DND-41 (cell line): ENCODE measurements around the gene MKRN3.

Source experiments
- CTCF ChIP-seq: IDR thresholded peaks from 2 replicates; pipeline ENCODE4 v1.5.1; 2012; ENCODE audit warnings: borderline replicate concordance, low read length, moderate library complexity, mild to moderate bottlenecking; ENCODE audit not compliant: poor library complexity, severe bottlenecking; ENCODE audit errors: extremely low read depth
- EZH2 ChIP-seq: IDR thresholded peaks from 3 replicates; pipeline ENCODE4 v1.6.1; 2012; ENCODE audit warnings: borderline replicate concordance, low read depth, mild to moderate bottlenecking, moderate library complexity, low read length, inconsistent platforms; ENCODE audit not compliant: severe bottlenecking

DNA sequence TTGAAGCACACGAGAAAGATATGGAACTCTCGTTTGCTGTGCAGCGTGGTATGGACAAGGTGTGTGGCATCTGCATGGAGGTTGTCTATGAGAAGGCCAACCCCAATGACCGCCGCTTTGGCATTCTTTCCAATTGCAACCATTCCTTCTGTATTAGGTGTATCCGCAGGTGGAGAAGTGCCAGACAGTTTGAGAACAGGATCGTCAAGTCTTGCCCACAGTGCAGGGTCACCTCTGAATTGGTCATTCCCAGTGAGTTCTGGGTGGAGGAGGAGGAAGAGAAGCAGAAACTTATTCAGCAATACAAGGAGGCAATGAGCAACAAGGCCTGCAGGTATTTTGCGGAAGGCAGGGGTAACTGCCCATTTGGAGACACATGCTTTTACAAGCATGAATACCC lies 1.2 kb downstream of the MKRN3 start:
- no peak for TF ChIP-seq EZH2
- TF ChIP-seq CTCF: no peak
